Uterus (tissue), 2 donors: Measurements from ENCODE around the gene TMEM178A.

Source experiments
- CTCF ChIP-seq, 4 experiments: fragments of 200-600 bp in 2 of 4; fragments of 450-650 bp in 2 of 4; sonication (generic) in 2 of 4; IDR thresholded peaks; one replicate each; pipeline ENCODE4 v1.5.1; 2016 to 2019; ENCODE audit warnings: antibody characterized with exemption in 4 of 4, mild to moderate bottlenecking in 2 of 4, moderate library complexity in 1 of 4
- POLR2A ChIP-seq, 2 donors: fragments of 450-650 bp; IDR thresholded peaks; one replicate each; pipeline ENCODE4 v1.6.1; 2016; ENCODE audit warnings: antibody characterized with exemption in 2 of 2, mild to moderate bottlenecking in 1 of 2, moderate library complexity in 1 of 2

GRCh38 chr2:39757156-39757555 is 91.4 kb downstream of the TMEM178A start:
- TF ChIP-seq CTCF (IDR thresholded peaks at IDR 0.05) (no peak), POLR2A (IDR thresholded peaks at IDR 0.05) (no peak)
